HG03520 (cell line): ENCODE results near the gene ULK3.
A peak's percentile ranks its signal among the peaks of the same experiment; 100 is the strongest.
"Not testable (repeated sequence)": the region's sequence is repeated elsewhere in the genome, so short reads cannot be mapped to it uniquely, and the experiment has no call there.

Experiments used
- ATAC-seq: cut with Tn5 transposase; IDR thresholded peaks from one replicate; pipeline ENCODE4 v1.9.1; 2021; ENCODE audit warnings: mild to moderate bottlenecking, moderate library complexity; ENCODE audit not compliant: unreplicated experiment

The ULK3 gene

GRCh38 chr15:74842581-74843444 is at the start of gene ULK3:
Gene ULK3 (minus strand): TSS chr15:74843156. CDS start chr15:74843105, 51 bp downstream.
- ATAC-seq = peak; percentile 74

GRCh38 chr15:74892313-74892712 is 49.4 kb upstream of the ULK3 start:
- ATAC-seq = no peak

GRCh38 chr15:74891469-74891868 is 48.5 kb upstream of the ULK3 start:
- no peak for ATAC-seq

GRCh38 chr15:74890665-74890960 is 47.7 kb upstream of the ULK3 start:
- no peak for ATAC-seq

- ATAC-seq = peak; percentile 77
Measured at GRCh38 chr15:74889883-74890664, 47.1 kb upstream of the ULK3 start, which contains the start of gene MPI. Gene MPI (plus strand): TSS chr15:74890042. CDS start chr15:74890074, 32 bp downstream.

- no peak for ATAC-seq
Measured at GRCh38 chr15:74889390-74889882, 46.5 kb upstream of the ULK3 start.

GRCh38 chr15:74888716-74889115 is 45.8 kb upstream of the ULK3 start:
- ATAC-seq = no peak

- not testable (repeated sequence) for ATAC-seq
Measured at GRCh38 chr15:74887537-74888193, 44.7 kb upstream of the ULK3 start.

- no peak for ATAC-seq
Measured at GRCh38 chr15:74885461-74885860, 42.5 kb upstream of the ULK3 start.

- ATAC-seq = no peak
Measured at GRCh38 chr15:74884428-74885223, 41.7 kb upstream of the ULK3 start.

- no peak for ATAC-seq
Measured at GRCh38 chr15:74882528-74882927, 39.6 kb upstream of the ULK3 start.

- no peak for ATAC-seq
Measured at GRCh38 chr15:74878273-74878672, 35.3 kb upstream of the ULK3 start.

- no peak for ATAC-seq
Measured at GRCh38 chr15:74873756-74874424, 30.9 kb upstream of the ULK3 start.

- ATAC-seq = peak; percentile 71
Measured at GRCh38 chr15:74873036-74873755, 30.2 kb upstream of the ULK3 start, which contains the start of gene SCAMP2. Gene SCAMP2 (minus strand): TSS chr15:74873365. CDS start chr15:74873255, 110 bp downstream.

- ATAC-seq = no peak
Measured at GRCh38 chr15:74872702-74873035, 29.7 kb upstream of the ULK3 start.

GRCh38 chr15:74870436-74871215 is 27.7 kb upstream of the ULK3 start:
- no peak for ATAC-seq

GRCh38 chr15:74869726-74870407 is 26.9 kb upstream of the ULK3 start:
- ATAC-seq = peak; percentile 50

- ATAC-seq = no peak
Measured at GRCh38 chr15:74869372-74869725, 26.4 kb upstream of the ULK3 start.
